CD8-positive, alpha-beta memory T cell (primary cell): Measurements from ENCODE around the gene MID1. TPM values are rescaled to one million over a fixed set of nuclear protein-coding genes. Genes with fewer than 3 reads are reported as not detected.

Experiments
- CTCF ChIA-PET: fragments of 350-600 bp; sonication (Branson Sonifier 250); formaldehyde crosslinking; loops from one replicate; lab custom pipeline; 2021; ENCODE audit warnings: antibody characterized with exemption; lab: Charles Lee
- POLR2A ChIA-PET: fragments of 350-600 bp; sonication (Branson Sonifier 250); formaldehyde crosslinking; loops from one replicate; lab custom pipeline; 2021; ENCODE audit warnings: antibody characterized with exemption; lab: Charles Lee
- DNase-seq, 5 donors: peaks; one replicate each; pipeline versions ENCODE4 v3.0.0 to v3.0.0-alpha.2; 2020 to 2022; ENCODE audit warnings: mixed read lengths in 1 of 5
- H3K27ac ChIP-seq: one replicate; pipeline ENCODE4 v1.7.0; 2013; ENCODE audit warnings: low read depth, mild to moderate bottlenecking, low read length, moderate library complexity
- H3K27me3 ChIP-seq: 2 replicates; pipeline ENCODE4 v1.7.0; 2013; ENCODE audit warnings: low read length, mild to moderate bottlenecking; ENCODE audit not compliant: insufficient read depth, poor library complexity, severe bottlenecking
- H3K36me3 ChIP-seq: 2 replicates; pipeline ENCODE4 v1.7.0; 2013; ENCODE audit warnings: mild to moderate bottlenecking, low read length, moderate library complexity; ENCODE audit not compliant: insufficient read depth
- H3K4me1 ChIP-seq: 2 replicates; pipeline ENCODE4 v1.7.0; 2013; ENCODE audit warnings: mild to moderate bottlenecking, low read length, moderate library complexity; ENCODE audit not compliant: insufficient read depth
- H3K4me3 ChIP-seq: 2 replicates; pipeline ENCODE4 v1.7.0; 2013; ENCODE audit warnings: mild to moderate bottlenecking, low read length
- H3K9me3 ChIP-seq: 2 replicates; pipeline ENCODE4 v1.7.0; 2013; ENCODE audit warnings: mild to moderate bottlenecking, low read length
- H3K27ac Mint-ChIP-seq, 8 donors: one replicate each; pipeline ENCODE4 v1.8.0; 2020 to 2021; ENCODE audit warnings: mixed read lengths in 8 of 8, mild to moderate bottlenecking in 6 of 8, inconsistent platforms in 3 of 8, moderate library complexity in 3 of 8
- H3K27me3 Mint-ChIP-seq, 2 donors: one replicate each; pipeline ENCODE4 v1.8.0; 2020 to 2021; ENCODE audit warnings: mixed read lengths in 2 of 2, mild to moderate bottlenecking in 1 of 2, moderate library complexity in 1 of 2
- H3K36me3 Mint-ChIP-seq, 3 donors: one replicate each; pipeline ENCODE4 v1.8.0; 2020 to 2021; ENCODE audit warnings: mixed read lengths in 3 of 3, inconsistent platforms in 1 of 3, mild to moderate bottlenecking in 1 of 3
- H3K4me1 Mint-ChIP-seq, 3 donors: one replicate each; pipeline ENCODE4 v1.8.0; 2020 to 2021; ENCODE audit warnings: mixed read lengths in 3 of 3, inconsistent platforms in 1 of 3, mild to moderate bottlenecking in 1 of 3
- H3K4me3 Mint-ChIP-seq, 7 donors: one replicate each; pipeline ENCODE4 v1.8.0; 2020 to 2021; ENCODE audit warnings: mixed read lengths in 7 of 7, mild to moderate bottlenecking in 6 of 7, moderate library complexity in 4 of 7, inconsistent platforms in 2 of 7
- H3K9me3 Mint-ChIP-seq, 5 donors: one replicate each; pipeline ENCODE4 v1.8.0; 2020 to 2022; ENCODE audit warnings: mixed read lengths in 5 of 5, mild to moderate bottlenecking in 3 of 5, moderate library complexity in 2 of 5, inconsistent platforms in 1 of 5
- polyA plus RNA-seq: library from polyadenylated mRNA; unstranded; fragments of 300-500 nt; fragmentation: Illumina TruSeq; gene quantifications from one replicate; pipeline ENCODE4 v1.2.3, GENCODE V29; 2021
- total RNA-seq, 2 experiments: library from RNA; stranded (reverse); gene quantifications; one replicate each; pipeline ENCODE4 v1.2.3, GENCODE V29; 2021

The MID1 gene
- total and polyA plus RNA-seq, 3 experiments from 2014 or later, result not detected

DNA sequence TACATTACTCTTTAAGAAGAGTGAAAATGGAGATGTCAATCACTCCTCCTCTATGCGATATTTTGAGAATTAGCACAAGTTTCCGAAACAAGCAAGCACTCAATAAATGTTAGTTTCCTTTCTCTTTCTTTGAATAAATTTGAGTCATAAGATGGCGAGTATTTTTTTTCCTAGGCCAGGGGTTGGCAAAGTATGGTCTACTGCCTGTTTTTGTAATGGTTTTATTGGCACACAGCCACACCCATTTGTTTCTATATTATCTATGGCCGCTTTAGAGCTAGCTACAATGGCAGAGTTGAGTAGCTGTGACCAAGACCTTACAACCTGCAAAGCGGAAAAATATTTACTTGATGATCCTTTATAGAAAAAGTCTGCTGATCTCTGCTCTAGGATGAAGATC, 139.5 kb downstream of the MID1 start:
- Mint-ChIP-seq H3K27ac (no peak overlapping the region), H3K27me3 (peaks cover 0 to 2% of the 10 kb centered on the region in 2 donors), H3K4me1 (no peaks in the 10 kb centered on the region), H3K36me3 (no peaks in the 10 kb centered on the region), H3K4me3 (no peak overlapping the region), H3K9me3 (peaks cover 0 to 10% (median 2%) of the 10 kb centered on the region in 5 donors)
- no peak for DNase-seq
- CTCF ChIA-PET, result no interaction called here
- Histone ChIP-seq H3K4me3 (no peak overlapping the region), H3K27ac (no peak overlapping the region), H3K9me3 (no peaks in the 10 kb centered on the region), H3K4me1 (no peaks in the 10 kb centered on the region), H3K36me3 (no peaks in the 10 kb centered on the region), H3K27me3 (no peaks in the 10 kb centered on the region)
- POLR2A ChIA-PET, result no interaction called here

DNA sequence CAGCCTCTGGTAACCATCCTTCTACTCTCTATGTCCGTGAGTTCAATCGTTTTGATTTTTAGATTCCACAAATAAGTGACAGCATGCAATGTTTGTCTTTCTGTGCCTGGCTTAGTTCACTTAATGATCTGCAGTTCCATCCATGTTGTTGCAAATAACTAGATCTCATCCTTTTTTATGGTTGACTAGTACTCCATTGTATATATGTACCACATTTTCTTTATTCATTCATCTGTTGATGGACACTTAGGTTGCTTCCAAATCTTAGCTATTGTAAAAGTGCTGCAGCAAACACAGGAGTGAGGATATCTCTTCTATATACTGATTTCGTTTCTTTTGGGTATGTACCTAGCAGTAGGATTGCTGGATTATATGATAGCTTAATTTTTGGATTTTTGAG, 140.9 kb downstream of the MID1 start:
- CTCF ChIA-PET, result no interaction called here

DNA sequence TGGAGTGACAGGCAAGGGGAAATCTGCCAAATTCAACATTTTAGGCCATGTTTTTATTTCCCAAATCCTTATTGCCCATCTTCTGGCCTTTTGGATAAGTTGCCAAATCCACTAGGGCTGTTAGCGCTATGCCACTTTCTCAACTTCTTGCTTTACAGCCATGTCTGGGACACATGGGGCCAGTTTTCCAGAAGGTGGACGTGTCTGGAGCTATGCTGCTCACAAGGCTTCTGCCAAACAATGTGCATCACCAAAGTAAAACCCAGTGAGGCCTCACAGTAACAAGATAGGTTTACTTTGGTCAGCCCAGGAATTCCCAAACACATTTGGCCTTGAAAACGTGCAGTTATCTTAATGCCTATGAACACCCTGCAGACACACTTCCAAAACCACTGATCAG, 142.9 kb downstream of the MID1 start:
- H3K4me3 ChIP-seq, result no peak overlapping the region
- Mint-ChIP-seq H3K36me3 (no peaks in the 10 kb centered on the region), H3K4me3 (no peak overlapping the region), H3K4me1 (no peaks in the 10 kb centered on the region), H3K27me3 (peaks cover 0 to 2% of the 10 kb centered on the region in 2 donors), H3K27ac (no peak overlapping the region), H3K9me3 (peaks cover 0 to 6% (median 0%) of the 10 kb centered on the region in 5 donors)
- POLR2A ChIA-PET, result no interaction called here
- DNase-seq, result no peak
- no peak overlapping the region for H3K27ac ChIP-seq
- no peaks in the 10 kb centered on the region for H3K4me1 ChIP-seq
- no peaks in the 10 kb centered on the region for H3K9me3 ChIP-seq
- CTCF ChIA-PET, result no interaction called here
- no peaks in the 10 kb centered on the region for H3K36me3 ChIP-seq
- H3K27me3 ChIP-seq, result no peaks in the 10 kb centered on the region

More for the DNA sequence above, 140.9 kb downstream of the MID1 start:
- H3K27me3 Mint-ChIP-seq, result peaks cover 0 to 2% of the 10 kb centered on the region in 2 donors
- no peaks in the 10 kb centered on the region for H3K9me3 ChIP-seq
- peaks cover 0 to 10% (median 0%) of the 10 kb centered on the region in 5 donors for H3K9me3 Mint-ChIP-seq
- no peak overlapping the region for H3K4me3 ChIP-seq
- POLR2A ChIA-PET, result no interaction called here
- no peak for DNase-seq
- no peak overlapping the region for H3K27ac ChIP-seq
- no peaks in the 10 kb centered on the region for H3K36me3 ChIP-seq
- no peaks in the 10 kb centered on the region for H3K4me1 ChIP-seq
- no peaks in the 10 kb centered on the region for H3K4me1 Mint-ChIP-seq
- H3K36me3 Mint-ChIP-seq, result no peaks in the 10 kb centered on the region
- no peaks in the 10 kb centered on the region for H3K27me3 ChIP-seq
- H3K4me3 Mint-ChIP-seq, result no peak overlapping the region
- no peak overlapping the region for H3K27ac Mint-ChIP-seq

DNA sequence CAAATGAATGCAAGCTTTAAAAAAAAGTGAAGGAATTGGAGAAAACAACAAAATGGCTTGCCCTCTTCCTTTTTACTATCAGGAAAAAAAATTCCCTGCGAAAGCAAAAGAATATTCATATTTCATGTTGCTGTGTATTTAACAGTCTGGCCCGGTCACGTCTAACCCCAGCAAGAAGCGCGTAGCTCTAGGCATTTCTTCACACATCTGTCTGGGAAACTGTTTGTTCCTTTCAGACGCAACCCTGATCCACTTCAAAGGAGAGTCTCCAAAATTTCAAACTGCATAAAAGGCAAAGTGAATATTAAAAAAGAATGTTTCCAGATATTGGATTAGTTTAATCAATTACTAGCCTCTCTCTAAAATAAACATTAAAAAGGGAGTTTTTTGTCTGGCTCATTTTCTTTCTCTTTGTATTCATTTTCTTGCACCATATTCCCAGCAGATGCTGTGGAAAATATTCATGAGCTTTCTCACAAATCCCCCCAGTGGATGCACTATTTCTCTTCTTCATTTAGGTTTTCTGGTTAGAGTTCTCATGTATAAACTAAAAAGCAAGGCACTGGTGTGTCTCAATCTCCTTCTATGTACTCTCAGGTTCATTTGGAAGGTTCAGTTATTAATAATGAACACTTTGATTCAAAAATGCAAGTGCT, 145.3 kb downstream of the MID1 start:
- Histone ChIP-seq H3K27me3 (no peaks in the 10 kb centered on the region), H3K4me3 (no peak overlapping the region), H3K27ac (no peak overlapping the region), H3K36me3 (no peaks in the 10 kb centered on the region), H3K9me3 (no peaks in the 10 kb centered on the region), H3K4me1 (no peaks in the 10 kb centered on the region)
- ChIA-PET POLR2A (no interaction called here), CTCF (no interaction called here)
- DNase-seq, result no peak
- peaks cover 0 to 3% (median 0%) of the 10 kb centered on the region in 5 donors for H3K9me3 Mint-ChIP-seq
- H3K36me3 Mint-ChIP-seq, result no peaks in the 10 kb centered on the region
- no peak overlapping the region for H3K27ac Mint-ChIP-seq
- H3K4me3 Mint-ChIP-seq, result no peak overlapping the region
- H3K4me1 Mint-ChIP-seq, result no peaks in the 10 kb centered on the region
- H3K27me3 Mint-ChIP-seq, result peaks cover 0 to 2% of the 10 kb centered on the region in 2 donors

DNA sequence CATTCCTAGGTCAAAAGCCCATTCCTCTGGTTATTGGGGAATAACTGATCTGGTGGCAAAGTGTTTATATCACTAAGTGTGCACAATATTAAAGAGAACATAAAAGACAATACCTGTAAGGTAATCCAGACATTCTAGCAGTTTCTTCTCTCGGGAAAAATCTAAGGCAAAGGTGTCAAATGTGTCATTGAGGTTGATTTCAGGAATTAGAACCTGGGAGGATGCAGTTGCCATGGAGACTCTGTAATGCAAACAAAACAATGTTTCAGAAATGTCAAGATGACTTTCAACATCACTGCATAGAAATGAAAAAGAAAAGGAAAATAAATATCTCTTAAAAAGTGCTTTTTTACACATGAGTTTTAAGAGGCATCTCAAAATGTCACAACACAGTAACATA, 145.9 kb downstream of the MID1 start:
- ChIA-PET POLR2A (no interaction called here), CTCF (no interaction called here)
- Histone ChIP-seq H3K27ac (no peak overlapping the region), H3K36me3 (no peaks in the 10 kb centered on the region), H3K9me3 (no peaks in the 10 kb centered on the region), H3K4me1 (no peaks in the 10 kb centered on the region), H3K4me3 (no peak overlapping the region), H3K27me3 (no peaks in the 10 kb centered on the region)
- Mint-ChIP-seq H3K4me3 (no peak overlapping the region), H3K4me1 (no peaks in the 10 kb centered on the region), H3K36me3 (no peaks in the 10 kb centered on the region), H3K9me3 (peaks cover 0 to 2% (median 0%) of the 10 kb centered on the region in 5 donors), H3K27me3 (peaks cover 0 to 6% of the 10 kb centered on the region in 2 donors), H3K27ac (no peak overlapping the region)
- DNase-seq, result no peak

DNA sequence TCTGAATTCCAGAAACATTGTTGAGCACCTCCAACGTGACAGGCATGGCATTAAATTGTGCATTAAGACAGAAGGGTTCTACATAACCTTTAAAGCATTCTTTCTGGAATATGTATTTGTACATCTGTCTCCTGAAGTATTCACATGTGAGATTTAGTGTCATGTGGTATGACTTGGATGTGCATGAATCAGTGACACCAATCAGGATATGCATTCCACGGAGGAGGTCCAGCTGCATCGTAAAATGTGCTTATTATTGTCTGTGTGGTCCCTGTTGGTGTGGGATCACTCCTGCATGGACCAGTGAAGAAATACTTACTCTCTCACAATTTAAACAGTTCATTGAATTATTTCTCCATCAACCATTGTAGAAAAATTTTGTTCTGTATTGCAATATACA, 149.0 kb downstream of the MID1 start:
- no peaks in the 10 kb centered on the region for H3K36me3 Mint-ChIP-seq
- ChIA-PET CTCF (no interaction called here), POLR2A (no interaction called here)
- H3K4me1 ChIP-seq, result no peaks in the 10 kb centered on the region
- H3K4me1 Mint-ChIP-seq, result no peaks in the 10 kb centered on the region
- no peaks in the 10 kb centered on the region for H3K9me3 ChIP-seq
- no peak overlapping the region for H3K4me3 ChIP-seq
- H3K27me3 ChIP-seq, result no peaks in the 10 kb centered on the region
- no peaks in the 10 kb centered on the region for H3K36me3 ChIP-seq
- H3K27me3 Mint-ChIP-seq, result peaks cover 0 to 8% of the 10 kb centered on the region in 2 donors
- no peak for DNase-seq
- no peaks in the 10 kb centered on the region for H3K9me3 Mint-ChIP-seq
- H3K27ac Mint-ChIP-seq, result no peak overlapping the region
- no peak overlapping the region for H3K4me3 Mint-ChIP-seq
- H3K27ac ChIP-seq, result no peak overlapping the region

DNA sequence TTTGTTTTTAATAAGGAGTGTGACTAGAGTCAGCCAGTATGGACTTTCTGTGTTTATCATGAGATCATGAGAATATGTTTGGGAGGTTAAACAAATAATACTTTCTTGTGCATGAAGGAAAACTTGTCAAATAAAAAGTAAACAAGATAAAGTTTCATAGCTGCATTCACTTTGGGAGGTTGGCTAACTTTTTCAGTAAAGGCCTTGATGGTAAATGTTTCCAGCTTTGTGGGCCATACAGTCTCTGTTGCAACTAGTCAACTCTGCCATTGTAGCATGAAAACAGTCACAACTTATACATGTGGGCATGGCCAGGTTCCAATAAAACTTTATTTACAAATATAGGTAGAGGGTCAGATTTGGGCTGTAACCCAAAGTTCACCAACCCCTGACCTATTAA, 150.4 kb downstream of the MID1 start:
- POLR2A ChIA-PET, result no interaction called here
- H3K9me3 Mint-ChIP-seq, result no peaks in the 10 kb centered on the region
- peaks cover 0 to 8% of the 10 kb centered on the region in 2 donors for H3K27me3 Mint-ChIP-seq
- Histone ChIP-seq H3K36me3 (no peaks in the 10 kb centered on the region), H3K27ac (no peak overlapping the region), H3K4me1 (no peaks in the 10 kb centered on the region), H3K4me3 (no peak overlapping the region), H3K27me3 (no peaks in the 10 kb centered on the region), H3K9me3 (no peaks in the 10 kb centered on the region)
- no peak overlapping the region for H3K4me3 Mint-ChIP-seq
- H3K4me1 Mint-ChIP-seq, result no peaks in the 10 kb centered on the region
- CTCF ChIA-PET, result no interaction called here
- no peak for DNase-seq
- H3K36me3 Mint-ChIP-seq, result no peaks in the 10 kb centered on the region
- no peak overlapping the region for H3K27ac Mint-ChIP-seq

DNA sequence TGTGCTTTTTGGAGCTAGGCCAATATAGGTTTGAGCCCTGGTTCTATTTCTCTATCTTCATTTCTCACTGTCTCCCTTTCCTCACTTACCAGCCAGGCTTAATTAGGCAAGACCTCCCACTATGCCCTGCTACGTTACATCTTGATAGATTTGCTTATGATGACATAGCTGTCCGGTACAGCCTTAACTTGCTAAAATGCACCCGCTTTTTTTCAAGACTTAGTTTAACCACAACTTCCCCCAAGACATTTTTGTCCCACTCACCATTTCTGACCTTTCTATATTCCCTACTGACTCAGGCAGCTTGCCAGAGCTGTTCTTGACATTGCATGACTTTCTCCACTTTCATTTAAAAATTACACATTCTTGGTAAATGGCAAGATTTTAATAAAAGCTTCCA, 152.6 kb downstream of the MID1 start:
- ChIA-PET CTCF (no interaction called here), POLR2A (no interaction called here)
- Histone ChIP-seq H3K9me3 (no peaks in the 10 kb centered on the region), H3K27me3 (no peaks in the 10 kb centered on the region), H3K36me3 (no peaks in the 10 kb centered on the region), H3K27ac (no peak overlapping the region), H3K4me1 (no peaks in the 10 kb centered on the region), H3K4me3 (no peak overlapping the region)
- H3K9me3 Mint-ChIP-seq, result no peaks in the 10 kb centered on the region
- H3K27ac Mint-ChIP-seq, result no peak overlapping the region
- no peaks in the 10 kb centered on the region for H3K4me1 Mint-ChIP-seq
- H3K36me3 Mint-ChIP-seq, result no peaks in the 10 kb centered on the region
- peaks cover 0 to 8% of the 10 kb centered on the region in 2 donors for H3K27me3 Mint-ChIP-seq
- no peak overlapping the region for H3K4me3 Mint-ChIP-seq
- DNase-seq, result no peak
